ENCODE results near the gene LIPA. TPM values are rescaled to one million over a fixed set of nuclear protein-coding genes. Genes with fewer than 3 reads are reported as not detected.
A peak's percentile ranks its signal among the peaks of the same experiment; 100 is the strongest.
"Not testable (repeated sequence)": the region's sequence is repeated elsewhere in the genome, so short reads cannot be mapped to it uniquely, and the experiment has no call there.

LIPA gene
- 18.0 TPM for total RNA-seq
- long read RNA-seq, transcript LIPA-202 (10 exons, 2,782 nt): major isoform, 23 of 27 reads
- long read RNA-seq, partial matches to known transcripts: 1 of 27 reads
- long read RNA-seq, other reads (novel, unspliced or antisense): 3 of 27 reads

- peak; percentile 97 for DNase-seq
- intact Hi-C loops (cut with DNase I): no loop called here
Observed at GRCh38 chr10:89251409-89252224, at the start of gene LIPA. TSS of gene LIPA (minus strand) at chr10:89251775. CDS start at chr10:89247648, 4,127 bp downstream.

DNA sequence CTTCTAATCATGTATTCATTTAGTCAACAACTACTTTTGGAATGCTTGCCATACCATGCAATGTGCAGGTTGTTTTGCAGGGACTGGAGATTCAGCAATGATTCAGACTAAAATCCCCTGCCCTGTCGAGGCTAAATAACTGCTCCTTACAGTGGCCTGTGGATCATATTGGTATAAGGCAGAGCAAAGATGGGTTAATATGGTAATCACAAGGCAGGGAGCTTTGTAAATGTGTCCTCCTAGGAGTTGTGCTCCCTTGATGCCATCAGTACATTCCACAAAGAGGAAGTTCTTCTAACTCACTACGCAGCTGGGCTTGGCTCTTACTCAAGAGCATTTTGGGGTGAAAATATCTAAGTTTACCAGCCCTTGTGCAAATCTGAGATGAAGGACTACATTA is 49.7 kb upstream of the LIPA start:
- intact Hi-C loops (cut with DNase I): no loop called here
- peak; percentile 71 for ATAC-seq (ENCODE audit: poor library complexity)
- no peak for DNase-seq

More at GRCh38 chr10:89251409-89252224, at the start of gene LIPA:
- peak; percentile 99 for ATAC-seq (ENCODE audit: poor library complexity)

GRCh38 chr10:89299031-89299430 is 47.5 kb upstream of the LIPA start:
- no peak for ATAC-seq (ENCODE audit: poor library complexity)
- DNase-seq: no peak
- intact Hi-C loops (cut with DNase I): no loop called here

GRCh38 chr10:89297791-89298190 is 46.2 kb upstream of the LIPA start:
- DNase-seq (no peak), ATAC-seq (ENCODE audit: poor library complexity) (no peak)
- intact Hi-C loops (cut with DNase I): no loop called here

GRCh38 chr10:89297356-89297755 is 45.8 kb upstream of the LIPA start:
- ATAC-seq (ENCODE audit: poor library complexity) (no peak), DNase-seq (no peak)
- intact Hi-C loops (cut with DNase I): no loop called here

- peak; percentile 46 for DNase-seq
- intact Hi-C loops (cut with DNase I): no loop called here
- peak; percentile 86 for ATAC-seq (ENCODE audit: poor library complexity)
Observed at GRCh38 chr10:89296220-89296648, 44.7 kb upstream of the LIPA start.

DNA sequence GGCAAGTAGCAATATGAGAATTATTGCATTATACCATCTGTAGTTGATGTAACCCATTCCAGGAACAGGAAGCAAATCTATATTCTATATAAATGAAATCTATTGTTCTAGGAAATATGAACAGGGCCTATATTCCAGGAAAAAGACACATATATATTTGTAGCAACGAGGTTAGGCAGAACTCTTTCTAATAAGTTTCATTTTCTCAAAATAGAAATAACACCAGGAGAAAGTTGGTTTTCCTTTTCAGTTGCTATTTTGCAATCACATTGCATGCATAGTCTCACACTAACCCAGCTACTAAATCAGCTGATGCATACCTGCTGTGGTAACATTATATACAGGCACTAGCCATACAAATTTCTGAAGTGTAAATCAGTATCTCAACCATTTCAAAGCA is 44.0 kb upstream of the LIPA start:
- ATAC-seq (ENCODE audit: poor library complexity): peak; percentile 50
- no peak for DNase-seq
- intact Hi-C loops (cut with DNase I): no loop called here

- intact Hi-C loops (cut with DNase I): no loop called here
- DNase-seq (no peak), ATAC-seq (ENCODE audit: poor library complexity) (no peak)
Observed at GRCh38 chr10:89294721-89295239, 43.2 kb upstream of the LIPA start.

DNA sequence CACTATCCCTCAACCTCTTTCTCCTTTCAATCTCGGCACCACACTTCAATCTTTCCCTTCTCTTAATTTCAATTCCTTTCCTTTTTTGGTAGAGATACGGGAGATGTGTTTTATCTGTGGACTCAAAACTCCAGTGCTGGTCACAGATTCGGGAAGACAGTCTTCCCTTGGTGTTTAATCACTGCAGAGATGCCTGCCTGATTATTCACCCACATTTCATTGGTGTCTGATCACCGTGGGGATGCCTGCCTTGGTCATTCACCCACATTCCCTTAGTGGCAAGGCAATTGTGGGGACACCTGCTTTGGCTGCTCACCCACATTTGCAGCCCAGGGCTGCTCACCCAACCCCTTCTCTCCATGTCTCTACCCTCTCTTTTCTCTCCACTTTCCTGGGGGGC is 33.7 kb upstream of the LIPA start:
- DNase-seq; intact Hi-C loops (cut with DNase I); ATAC-seq (ENCODE audit: poor library complexity): not testable (repeated sequence)

DNA sequence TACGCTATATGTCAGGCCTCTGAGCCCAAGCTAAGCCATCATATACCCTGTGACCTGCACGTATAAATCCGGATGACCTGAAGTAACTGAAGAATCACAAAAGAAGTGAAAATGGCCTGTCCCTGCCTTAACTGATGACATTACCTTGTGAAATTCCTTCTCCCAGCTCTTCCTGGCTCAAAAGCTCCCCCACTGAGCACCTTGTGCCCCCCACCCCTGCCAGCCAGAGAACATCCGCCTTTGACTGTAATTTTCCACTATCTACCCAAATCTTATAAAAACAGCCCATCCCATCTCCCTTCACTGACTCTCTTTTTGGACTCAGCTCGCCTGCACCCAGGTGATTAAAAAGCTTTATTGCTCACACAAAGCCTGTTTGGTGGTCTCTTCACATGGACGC is 33.1 kb upstream of the LIPA start:
- ATAC-seq (ENCODE audit: poor library complexity); DNase-seq; intact Hi-C loops (cut with DNase I): not testable (repeated sequence)

- intact Hi-C loops (cut with DNase I): no loop called here
- DNase-seq: peak; percentile 67
- peak; percentile 94 for ATAC-seq (ENCODE audit: poor library complexity)
Observed at GRCh38 chr10:89283936-89284475, 32.4 kb upstream of the LIPA start.

- peak; percentile 65 for ATAC-seq (ENCODE audit: poor library complexity)
- no peak for DNase-seq
- intact Hi-C loops (cut with DNase I): no loop called here
Observed at GRCh38 chr10:89283025-89283935, 31.7 kb upstream of the LIPA start.

GRCh38 chr10:89281606-89282395 is 30.2 kb upstream of the LIPA start:
- intact Hi-C loops (cut with DNase I): no loop called here
- DNase-seq: no peak
- ATAC-seq (ENCODE audit: poor library complexity): no peak

DNA sequence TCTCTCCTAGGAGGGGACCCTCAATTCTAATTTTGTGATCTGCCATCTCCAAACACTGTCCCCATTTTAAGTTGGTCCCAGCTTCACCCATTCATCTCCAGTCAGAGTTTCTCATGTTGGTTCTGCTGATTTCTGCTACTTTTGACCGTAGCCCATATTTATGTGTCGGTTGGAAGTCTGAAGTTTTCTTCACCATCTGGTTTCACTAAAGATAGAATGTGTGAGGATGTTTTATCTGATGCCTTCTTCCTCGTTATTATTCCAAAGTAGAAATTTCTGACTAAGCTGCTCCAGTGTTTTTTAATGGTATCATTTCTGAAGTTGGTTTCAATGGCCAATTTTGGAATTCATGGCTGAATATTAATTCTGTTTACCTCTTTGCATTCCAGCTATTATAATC is 28.9 kb upstream of the LIPA start:
- ATAC-seq (ENCODE audit: poor library complexity) (no peak), DNase-seq (no peak)
- intact Hi-C loops (cut with DNase I): no loop called here

- no peak for DNase-seq
Observed at GRCh38 chr10:89279421-89279869, 27.9 kb upstream of the LIPA start.

DNA sequence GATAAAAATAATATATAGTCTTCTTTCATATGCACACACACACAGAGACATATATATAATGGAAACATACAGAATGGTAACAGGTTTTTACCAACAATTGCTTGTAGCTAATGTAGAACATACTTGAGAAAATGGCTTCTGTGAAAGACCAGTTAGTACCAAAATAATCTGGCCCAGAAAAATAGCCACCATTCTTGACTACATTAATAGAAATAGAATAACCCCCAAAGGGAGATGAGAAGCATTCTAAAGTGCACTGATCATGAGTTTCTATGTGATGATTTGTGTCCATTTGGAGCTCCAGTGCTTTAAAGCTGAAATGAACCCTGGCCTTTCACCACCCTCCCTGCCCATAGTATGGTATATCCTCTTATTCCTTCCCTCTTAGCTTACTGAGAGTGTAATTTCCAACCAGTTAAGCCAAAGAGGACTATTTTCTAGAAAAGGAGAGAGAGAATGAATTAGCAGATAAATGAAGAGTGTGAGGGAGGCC is 27.4 kb upstream of the LIPA start:
- no peak for ATAC-seq (ENCODE audit: poor library complexity)
- DNase-seq: no peak
- intact Hi-C loops (cut with DNase I): no loop called here

More at GRCh38 chr10:89279421-89279869, 27.9 kb upstream of the LIPA start:
- intact Hi-C loops (cut with DNase I): no loop called here
- no peak for ATAC-seq (ENCODE audit: poor library complexity)

DNA sequence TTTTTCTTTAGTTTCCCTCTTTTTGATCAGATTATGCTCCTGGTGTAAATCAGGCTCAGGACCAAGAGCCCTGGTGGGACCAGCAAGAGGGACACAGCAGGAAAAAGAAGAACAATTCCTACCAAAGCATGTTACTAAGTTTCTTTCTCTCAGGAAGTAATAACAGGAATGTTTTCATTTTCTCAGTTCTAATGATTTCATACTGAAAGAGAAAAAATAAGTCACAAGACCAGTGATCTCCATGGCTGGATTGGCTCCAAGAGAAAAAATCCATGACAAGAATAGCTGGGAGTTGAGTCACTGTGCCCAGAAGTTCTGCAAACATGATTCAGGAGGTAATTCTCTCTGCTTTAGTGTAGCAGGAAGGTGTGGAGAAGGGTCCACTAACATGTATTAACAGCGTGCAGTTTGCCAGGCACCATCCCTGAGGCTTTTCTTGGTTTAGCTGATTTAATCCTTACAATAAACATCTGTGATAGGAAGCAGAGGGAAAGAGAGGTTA is 26.5 kb upstream of the LIPA start:
- no peak for DNase-seq
- intact Hi-C loops (cut with DNase I): no loop called here

DNA sequence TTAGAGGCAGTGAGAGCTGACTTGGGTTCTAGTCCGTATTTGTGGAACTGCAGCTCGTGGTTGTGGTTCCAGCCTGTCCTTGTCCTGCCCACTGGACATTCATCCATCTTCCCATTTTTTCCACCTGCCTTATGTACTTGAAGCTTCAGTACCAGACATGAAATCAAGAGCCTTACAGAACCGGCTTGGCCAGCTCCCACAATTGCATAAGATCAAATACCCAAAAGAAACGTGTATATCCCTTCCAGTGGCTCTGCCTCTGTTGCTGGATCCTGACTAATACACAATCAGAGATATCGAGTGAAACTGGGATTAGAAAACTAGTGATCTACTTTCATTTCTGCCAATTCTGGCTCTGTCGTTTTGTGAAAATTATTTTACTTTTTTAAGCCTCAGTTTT is 23.8 kb upstream of the LIPA start:
- intact Hi-C loops (cut with DNase I): no loop called here
- DNase-seq (no peak), ATAC-seq (ENCODE audit: poor library complexity) (no peak)

More for the DNA sequence above, 26.5 kb upstream of the LIPA start:
- ATAC-seq (ENCODE audit: poor library complexity): peak; percentile 73
